OCI-LY1 (cell line): Measurements from ENCODE around the gene TYMS.

ENCODE experiments used
- CTCF ChIP-seq: fragments of 200-600 bp; sonication (generic), shearing (Covaris generic); IDR thresholded peaks from 2 replicates; pipeline ENCODE4 v1.5.1; 2017; ENCODE audit warnings: mild to moderate bottlenecking, antibody characterized with exemption, low read length, moderate library complexity, mixed read lengths
- EZH2 ChIP-seq: fragments of 200-600 bp; sonication (generic), shearing (Covaris generic); IDR thresholded peaks from 2 replicates; pipeline ENCODE4 v1.8.0; 2017; ENCODE audit warnings: borderline replicate concordance, mixed run types, mild to moderate bottlenecking, antibody characterized with exemption, low read length, moderate library complexity, mixed read lengths

GRCh38 chr18:671405-671804 is 14.0 kb downstream of the TYMS start:
- TF ChIP-seq CTCF (no peak), EZH2 (no peak)
